Fibroblast of skin of left biceps (primary cell): ENCODE data around the gene OR7C1.
"Not testable (repeated sequence)": the region's sequence is repeated elsewhere in the genome, so short reads cannot be mapped to it uniquely, and the experiment has no call there.

Experiments used
- DNase-seq, 2 experiments: peaks; one replicate each; pipeline ENCODE4 v3.0.0-alpha.2; 2013; ENCODE audit warnings: low read depth in 2 of 2

The OR7C1 gene

DNA sequence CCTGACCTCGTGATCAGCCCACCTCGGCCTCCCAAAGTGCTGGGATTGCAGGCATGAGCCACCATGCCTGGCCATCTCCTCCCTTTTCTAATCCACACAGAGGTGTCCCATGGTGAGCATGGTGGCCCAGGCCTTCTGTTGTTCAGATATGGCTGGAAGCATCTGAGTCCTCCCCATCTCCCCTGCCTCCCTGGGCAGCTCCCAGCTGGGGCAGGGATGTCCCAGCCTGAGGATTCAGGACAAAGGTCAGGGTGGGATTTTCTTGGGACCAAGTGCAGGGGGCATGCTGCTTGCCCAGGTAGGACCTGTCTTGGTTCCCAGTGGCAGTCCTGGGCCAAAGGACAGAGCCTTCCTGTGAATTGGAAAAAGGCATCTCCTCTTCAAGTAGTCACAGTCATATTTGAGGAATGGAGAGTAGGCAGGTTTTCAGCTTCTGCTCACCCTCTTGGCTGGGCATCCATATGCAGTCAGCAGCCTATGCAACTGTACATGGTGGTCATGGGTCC is 67.5 kb downstream of the OR7C1 start:
- DNase-seq: no peak

DNA sequence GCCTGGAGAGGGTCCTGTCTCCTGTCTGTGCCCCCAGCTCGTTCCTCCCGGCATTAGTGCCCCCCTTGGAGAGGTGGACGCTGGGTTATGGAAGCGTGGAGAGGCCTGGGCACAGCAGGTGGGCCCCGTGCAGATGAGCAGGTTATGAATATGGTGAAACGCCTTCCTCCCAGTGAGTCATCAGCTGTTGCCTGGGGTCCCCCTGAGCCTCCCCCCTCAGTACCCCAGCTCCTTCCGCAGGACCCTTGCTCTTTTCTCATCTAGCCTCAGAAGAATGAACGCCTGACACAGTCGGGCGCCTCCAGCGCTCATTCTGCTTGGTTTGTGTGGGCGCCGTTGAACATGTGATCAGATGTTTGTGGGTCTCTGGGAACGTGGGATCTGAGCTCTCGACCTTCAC is 69.1 kb downstream of the OR7C1 start:
- not testable (repeated sequence) for DNase-seq

GRCh38 chr19:14765403-14765802 is 69.6 kb downstream of the OR7C1 start:
- DNase-seq: not testable (repeated sequence)

DNA sequence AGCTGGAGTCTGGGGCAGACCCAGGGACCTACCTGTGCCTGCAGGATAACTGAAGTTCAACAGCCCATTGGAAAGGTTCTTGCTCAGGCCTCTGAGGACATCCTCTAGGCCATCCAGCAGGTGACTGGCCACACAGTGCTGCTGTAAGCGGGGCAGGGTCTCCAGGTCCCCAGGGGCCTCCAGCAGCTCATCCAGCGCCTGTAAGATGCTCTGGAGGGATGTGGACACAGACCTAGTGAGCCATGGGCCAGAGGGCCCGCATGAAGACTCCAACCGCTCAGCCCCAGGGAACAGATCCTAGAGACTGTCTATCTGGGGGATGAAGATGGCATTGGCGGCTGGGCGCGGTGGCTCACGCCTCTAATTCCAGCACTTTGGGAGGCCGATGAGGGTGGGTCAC is 70.6 kb downstream of the OR7C1 start:
- no peak for DNase-seq

DNA sequence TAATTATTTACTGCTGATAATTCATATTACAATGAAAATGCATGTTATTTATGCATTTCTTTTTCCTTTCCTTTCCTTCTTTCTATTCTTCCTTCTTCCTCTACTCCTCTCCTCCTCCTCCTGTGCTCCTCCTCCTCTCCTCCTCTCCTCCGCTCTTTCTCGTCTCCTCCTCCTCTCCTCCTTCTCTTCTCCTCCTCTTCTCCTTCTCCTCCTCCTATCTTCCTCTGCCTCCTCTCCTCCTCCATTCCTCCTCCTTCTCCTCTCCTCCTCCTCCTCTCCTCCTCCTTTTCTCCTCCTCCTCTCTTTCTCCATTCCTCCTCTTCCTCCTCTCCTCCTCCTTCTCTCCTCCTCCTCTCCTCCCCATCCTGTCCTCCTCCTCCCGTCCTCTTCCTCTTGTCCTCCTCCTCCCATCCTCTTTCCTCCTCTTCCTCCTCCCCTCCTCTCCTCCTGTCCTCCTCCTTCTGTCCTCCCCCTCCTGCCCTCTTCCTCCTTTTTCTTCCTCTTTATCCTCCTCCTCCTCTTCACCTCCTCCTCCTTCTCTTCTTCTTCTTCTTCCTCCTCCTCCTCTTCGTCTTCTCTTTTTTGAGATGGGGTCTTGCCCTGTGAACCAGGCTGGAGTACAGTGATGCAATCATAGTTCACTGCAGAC is 71.4 kb downstream of the OR7C1 start:
- no peak for DNase-seq

DNA sequence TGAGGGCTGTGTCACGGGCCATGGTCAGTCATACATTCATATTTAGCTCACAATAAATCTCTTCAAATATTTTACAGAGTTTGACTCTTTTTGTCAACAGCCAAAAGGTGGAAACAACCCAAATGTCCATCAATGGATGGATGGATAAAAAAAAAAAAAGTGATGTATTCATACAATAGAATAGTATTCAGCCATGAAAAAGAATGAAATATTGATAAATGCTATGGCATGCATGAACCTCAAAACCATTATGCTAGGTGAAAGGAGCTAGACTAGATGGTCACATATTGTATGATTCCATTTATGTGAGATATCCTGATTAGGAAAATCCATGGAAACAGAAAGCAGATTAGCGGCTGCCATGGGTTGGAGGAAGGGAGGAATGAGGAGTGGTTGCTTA is 72.9 kb downstream of the OR7C1 start:
- DNase-seq: no peak

DNA sequence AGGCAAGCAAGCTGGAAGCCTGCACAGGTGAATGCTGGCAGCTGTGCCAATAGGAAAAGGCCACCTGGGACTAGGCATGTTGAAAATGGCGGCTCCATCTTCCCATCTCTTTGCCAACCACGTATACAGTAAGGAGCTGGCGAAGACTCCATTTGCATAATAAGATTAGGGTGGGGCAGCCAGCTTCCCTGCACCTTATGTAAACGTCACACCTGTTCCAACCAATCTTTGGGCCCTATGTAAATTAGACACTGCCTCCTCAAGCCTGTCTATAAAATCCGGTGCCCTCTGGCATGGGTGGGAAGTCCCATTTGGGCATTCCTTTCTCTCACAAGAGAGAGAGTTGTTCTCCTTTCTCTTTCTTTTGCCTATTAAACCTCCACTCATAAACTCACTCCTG is 73.4 kb downstream of the OR7C1 start:
- DNase-seq: no peak

DNA sequence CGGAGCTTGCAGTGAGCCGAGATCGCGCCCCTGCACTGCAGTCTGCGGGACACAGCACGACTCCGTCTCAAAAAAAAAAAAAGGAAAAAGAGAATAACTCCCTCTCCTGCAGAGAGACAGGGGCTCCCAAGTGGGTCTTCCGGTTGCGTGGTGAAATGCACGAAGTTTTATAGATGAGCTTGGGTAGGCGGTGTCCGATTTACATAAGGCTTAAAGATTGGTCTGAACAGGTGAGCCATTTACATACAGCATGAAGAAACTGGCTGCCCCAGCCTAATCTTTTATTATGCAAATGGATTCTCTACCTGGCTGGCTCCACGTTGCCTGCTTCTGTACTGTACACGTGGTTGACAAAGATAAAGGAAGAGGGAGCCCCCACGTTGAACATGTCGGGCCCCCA is 76.2 kb downstream of the OR7C1 start:
- no peak for DNase-seq

DNA sequence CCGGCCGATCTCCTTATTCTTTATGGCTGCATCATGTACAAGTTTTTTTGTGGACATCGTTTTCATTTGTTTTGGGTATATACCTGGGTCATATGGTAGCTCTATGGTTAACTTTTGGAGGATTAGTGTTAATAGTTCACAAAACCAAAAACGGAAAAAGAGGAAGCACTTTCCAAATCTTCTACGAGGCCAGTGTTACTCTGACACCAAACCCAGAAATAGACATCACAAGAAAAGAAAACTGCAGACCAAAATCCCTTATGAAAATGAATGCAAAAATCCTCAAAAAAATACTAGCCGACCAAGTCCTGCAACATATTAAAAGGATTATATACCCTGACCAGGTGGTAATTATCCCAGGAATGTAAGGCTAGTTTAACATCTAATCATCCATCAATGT is 86.4 kb downstream of the OR7C1 start:
- DNase-seq: no peak
